IMR-90 (cell line): ENCODE results near the gene SLC39A6. TPM values are rescaled to one million over a fixed set of nuclear protein-coding genes. Genes with fewer than 3 reads are reported as not detected.
"Not testable (repeated sequence)": the region's sequence is repeated elsewhere in the genome, so short reads cannot be mapped to it uniquely, and the experiment has no call there.

ENCODE experiments used
- ATAC-seq: fragments of 200-7000 bp; cut with Tn5 transposase; 2 replicates; pipeline ENCODE4 v1.9.1; 2020; ENCODE audit warnings: low read depth, mild to moderate bottlenecking, moderate library complexity
- BruUV-seq: library from RNA; stranded (reverse); fragments of 400-500 nt; replicated peaks from 2 replicates; lab custom pipeline; 2021; lab: Mats Ljungman, UMichigan
- CTCF ChIA-PET: fragments of 300-600 bp; formaldehyde crosslinking; extraction: SDS; loops from one replicate; lab custom pipeline; 2021; ENCODE audit warnings: antibody characterized with exemption; lab: Yijun Ruan, JAX
- POLR2A ChIA-PET: fragments of 300-600 bp; sonication (Branson Sonifier 250); formaldehyde crosslinking; loops from one replicate; lab custom pipeline; 2022; ENCODE audit warnings: antibody characterized with exemption; ENCODE audit not compliant: unreplicated experiment; lab: Charles Lee
- DNase-seq: peaks from one replicate; pipeline ENCODE4 v3.0.0; 2013
- H2AFZ ChIP-seq: replicated peaks from 2 replicates; pipeline ENCODE3; 2013; ENCODE audit warnings: low read length, mild to moderate bottlenecking; ENCODE audit not compliant: poor library complexity
- H2AK5ac ChIP-seq: 2 replicates; pipeline ENCODE4 v1.6.1; 2013; ENCODE audit warnings: low read depth, low read length, inconsistent platforms
- H2AK9ac ChIP-seq: replicated peaks from 2 replicates; pipeline ENCODE3; 2013; ENCODE audit warnings: mild to moderate bottlenecking, low read depth, low read length, moderate library complexity; ENCODE audit not compliant: poor library complexity
- H2BK120ac ChIP-seq: 2 replicates; pipeline ENCODE4 v1.6.1; 2013; ENCODE audit warnings: low read depth, low read length, inconsistent platforms
- H2BK15ac ChIP-seq: 3 replicates; pipeline ENCODE4 v1.6.1; 2013; ENCODE audit warnings: low read depth, low read length, inconsistent platforms
- H2BK20ac ChIP-seq: 2 replicates; pipeline ENCODE4 v1.6.1; 2013; ENCODE audit warnings: low read depth, mild to moderate bottlenecking, inconsistent platforms, low read length, moderate library complexity
- H2BK5ac ChIP-seq: 2 replicates; pipeline ENCODE4 v1.6.1; 2013; ENCODE audit warnings: mild to moderate bottlenecking, low read depth, low read length, inconsistent platforms; ENCODE audit not compliant: poor library complexity, severe bottlenecking
- H3K14ac ChIP-seq: replicated peaks from 2 replicates; pipeline ENCODE4 v1.6.1; 2013; ENCODE audit warnings: low read depth, low read length, inconsistent platforms
- H3K18ac ChIP-seq: 2 replicates; pipeline ENCODE4 v1.6.1; 2013; ENCODE audit warnings: low read depth, low read length, control low read depth
- H3K23ac ChIP-seq: 2 replicates; pipeline ENCODE4 v1.6.1; 2013; ENCODE audit warnings: low read depth, low read length, inconsistent platforms
- H3K27ac ChIP-seq: 2 replicates; pipeline ENCODE4 v1.5.1; 2013; ENCODE audit warnings: mild to moderate bottlenecking, control low read depth, low read length; ENCODE audit not compliant: insufficient read depth
- H3K27me3 ChIP-seq: 2 replicates; pipeline ENCODE4 v1.6.1; 2013; ENCODE audit warnings: low read length; ENCODE audit not compliant: control insufficient read depth, insufficient read depth
- H3K36me3 ChIP-seq: 2 replicates; pipeline ENCODE4 v1.6.1; 2013; ENCODE audit warnings: low read length, mixed read lengths; ENCODE audit not compliant: control insufficient read depth, insufficient read depth
- H3K4ac ChIP-seq: 2 replicates; pipeline ENCODE4 v1.6.1; 2013; ENCODE audit warnings: low read depth, low read length, inconsistent platforms
- H3K4me1 ChIP-seq: 2 replicates; pipeline ENCODE4 v1.6.1; 2013; ENCODE audit warnings: low read length, mixed read lengths; ENCODE audit not compliant: control insufficient read depth, insufficient read depth
- H3K4me2 ChIP-seq: 2 replicates; pipeline ENCODE4 v1.6.1; 2013; ENCODE audit warnings: low read depth, mild to moderate bottlenecking, control low read depth, low read length, moderate library complexity
- H3K4me3 ChIP-seq: 2 replicates; pipeline ENCODE4 v1.5.1; 2013; ENCODE audit warnings: low read depth, mild to moderate bottlenecking, control low read depth, low read length, moderate library complexity; ENCODE audit not compliant: insufficient read depth
- H3K56ac ChIP-seq: 2 replicates; pipeline ENCODE4 v1.6.1; 2013; ENCODE audit warnings: low read length, inconsistent platforms; ENCODE audit not compliant: insufficient read depth; ENCODE audit errors: extremely low read depth
- H3K79me1 ChIP-seq, 2 experiments: 2 replicates each; pipeline ENCODE4 v1.6.1; 2013; ENCODE audit warnings: low read length in 2 of 2, inconsistent platforms in 1 of 2, low read depth in 1 of 2
- H3K9ac ChIP-seq: 2 replicates; pipeline ENCODE4 v1.6.1; 2013; ENCODE audit warnings: low read depth, low read length, control low read depth
- H3K9me1 ChIP-seq: 2 replicates; pipeline ENCODE4 v1.6.1; 2013; ENCODE audit warnings: low read length, inconsistent platforms; ENCODE audit not compliant: insufficient read depth
- H3K9me3 ChIP-seq: 2 replicates; pipeline ENCODE4 v1.6.1; 2013; ENCODE audit warnings: low read length; ENCODE audit not compliant: control insufficient read depth, insufficient read depth
- H4K20me1 ChIP-seq: 2 replicates; pipeline ENCODE4 v1.6.1; 2013; ENCODE audit warnings: low read length, inconsistent platforms; ENCODE audit not compliant: insufficient read depth
- H4K5ac ChIP-seq: 2 replicates; pipeline ENCODE4 v1.6.1; 2013; ENCODE audit warnings: mild to moderate bottlenecking, low read depth, low read length, control low read depth
- H4K8ac ChIP-seq, 2 experiments: 2 replicates each; pipeline ENCODE4 v1.6.1; 2013; ENCODE audit warnings: low read depth in 2 of 2, low read length in 2 of 2, control low read depth in 1 of 2, inconsistent platforms in 1 of 2
- H4K91ac ChIP-seq: 2 replicates; pipeline ENCODE4 v1.6.1; 2013; ENCODE audit warnings: low read depth, low read length, inconsistent platforms; ENCODE audit not compliant: insufficient read depth
- WGBS, 2 experiments: methylation state at CpG; one replicate each; pipeline versions ENCODE4 v1.1.5 to v1.1.7; 2013; ENCODE audit warnings: missing lambda C conversion rate in 2 of 2; ENCODE audit not compliant: insufficient read length in 1 of 2; ENCODE audit errors: extremely low coverage in 2 of 2; 5-methylcytosine and 5-hydroxymethylcytosine counted together
- dilution Hi-C: fragments of 300-500 bp; cut with HindIII; formaldehyde crosslinking; loops from one replicate; pipeline ENCODE4 v1.14.3; 2018; ENCODE audit warnings: low sequenced_read_pairs; ENCODE audit not compliant: unreplicated experiment
- in situ Hi-C: fragments of 300-500 bp; cut with MboI; formaldehyde crosslinking; loops from 3 replicates; pipeline ENCODE4 v1.14.3; 2019; ENCODE audit warnings: low sequenced_read_pairs, inconsistent platforms, mixed read lengths
- intact Hi-C: fragments of 100-400 bp; cut with micrococcal nuclease; formaldehyde crosslinking; loops from 2 replicates; pipeline ENCODE4 v1.10.0; 2022
- polyA plus RNA-seq, 3 experiments: library from polyadenylated mRNA; depleted of rRNA; stranded (reverse); fragments of >200 nt; gene quantifications; 2 replicates each; pipeline ENCODE4 v1.2.3, GENCODE V29; 2012; ENCODE audit warnings: low replicate concordance in 1 of 3
- total RNA-seq: library from RNA; depleted of rRNA; stranded (reverse); fragments of >200 nt; gene quantifications from 2 replicates; pipeline ENCODE4 v1.2.3, GENCODE V29; 2012

Gene SLC39A6
- total and polyA plus RNA-seq, 2 of the 4 experiments (the other 2 are of a cell fraction) = 48.7 to 91.9 TPM

- DNase-seq, H4K8ac ChIP-seq, POLR2A ChIA-PET, H2AK5ac ChIP-seq, H3K27me3 ChIP-seq, H3K4me2 ChIP-seq, H2BK5ac ChIP-seq, H2BK15ac ChIP-seq, H2AFZ ChIP-seq, H4K5ac ChIP-seq, H3K9me3 ChIP-seq, BruUV-seq, H2BK120ac ChIP-seq, H3K4me3 ChIP-seq, CTCF ChIA-PET, ATAC-seq, H3K56ac ChIP-seq, H4K20me1 ChIP-seq, in situ Hi-C loops, H2AK9ac ChIP-seq, H3K4me1 ChIP-seq, H2BK20ac ChIP-seq, H3K9ac ChIP-seq, intact Hi-C loops, dilution Hi-C loops, H3K4ac ChIP-seq, H3K18ac ChIP-seq, H3K14ac ChIP-seq, H3K27ac ChIP-seq, H4K91ac ChIP-seq: not testable (repeated sequence)
- peaks cover 43% of the 10 kb centered on the region for H3K36me3 ChIP-seq
- H3K9me1 ChIP-seq = peaks cover 10% of the 10 kb centered on the region
- peaks cover 3 to 26% of the 10 kb centered on the region in 2 experiments for H3K79me1 ChIP-seq
- WGBS, 2 experiments = no CpG with 5 or more reads among the region's 3 CpGs
- H3K23ac ChIP-seq = 0 out of 2 replicates have a peak overlapping the region, but pooled peaks have one; percentile 48
Observed at GRCh38 chr18:36168296-36168695, 39.2 kb upstream of the SLC39A6 start.
